ENCODE measurements around the gene RRP1. TPM values are rescaled to one million over a fixed set of nuclear protein-coding genes. Genes with fewer than 3 reads are reported as not detected.

RRP1 gene, protein sequence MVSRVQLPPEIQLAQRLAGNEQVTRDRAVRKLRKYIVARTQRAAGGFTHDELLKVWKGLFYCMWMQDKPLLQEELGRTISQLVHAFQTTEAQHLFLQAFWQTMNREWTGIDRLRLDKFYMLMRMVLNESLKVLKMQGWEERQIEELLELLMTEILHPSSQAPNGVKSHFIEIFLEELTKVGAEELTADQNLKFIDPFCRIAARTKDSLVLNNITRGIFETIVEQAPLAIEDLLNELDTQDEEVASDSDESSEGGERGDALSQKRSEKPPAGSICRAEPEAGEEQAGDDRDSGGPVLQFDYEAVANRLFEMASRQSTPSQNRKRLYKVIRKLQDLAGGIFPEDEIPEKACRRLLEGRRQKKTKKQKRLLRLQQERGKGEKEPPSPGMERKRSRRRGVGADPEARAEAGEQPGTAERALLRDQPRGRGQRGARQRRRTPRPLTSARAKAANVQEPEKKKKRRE
- total RNA-seq: 20.8 and 24.3 TPM in 2 replicates

DNA sequence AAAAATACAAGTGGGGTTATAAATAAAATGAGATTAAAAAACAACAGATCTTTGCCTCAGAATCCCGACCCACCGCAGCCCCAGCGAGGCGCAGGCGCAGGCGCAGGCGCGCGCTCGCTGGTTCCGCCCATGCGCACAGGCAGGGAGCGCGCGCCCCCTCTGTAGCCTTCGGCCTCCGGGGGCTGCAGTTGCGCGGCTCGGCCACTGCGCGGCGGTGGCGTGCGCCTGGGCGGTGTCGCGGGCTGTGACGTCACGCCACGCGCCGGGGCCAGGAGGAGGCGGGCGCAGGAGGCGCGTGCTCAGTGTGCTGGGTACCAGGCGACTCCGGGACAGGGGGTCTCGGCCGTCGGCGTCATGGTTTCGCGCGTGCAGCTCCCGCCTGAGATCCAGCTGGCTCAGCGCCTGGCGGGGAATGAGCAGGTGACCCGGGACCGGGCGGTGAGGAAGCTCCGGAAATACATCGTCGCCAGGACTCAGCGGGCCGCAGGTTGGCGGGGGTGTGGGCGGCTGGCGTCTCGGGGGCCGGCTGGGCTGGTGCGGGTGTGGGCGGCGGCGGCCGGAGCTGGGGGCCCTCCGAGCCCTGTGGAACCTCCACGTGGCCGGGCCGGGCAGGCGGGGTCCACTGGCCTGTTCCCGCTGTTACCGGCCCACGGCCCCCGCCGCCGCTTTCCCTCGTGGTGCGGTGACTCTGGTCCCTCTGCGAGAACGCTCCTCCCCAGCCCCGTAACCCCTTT lies at the start of gene RRP1:
TSS of gene RRP1 (plus strand) at position 302 of the 734 bp plus-strand sequence. CDS start at position 355, 53 bp downstream.

DNA sequence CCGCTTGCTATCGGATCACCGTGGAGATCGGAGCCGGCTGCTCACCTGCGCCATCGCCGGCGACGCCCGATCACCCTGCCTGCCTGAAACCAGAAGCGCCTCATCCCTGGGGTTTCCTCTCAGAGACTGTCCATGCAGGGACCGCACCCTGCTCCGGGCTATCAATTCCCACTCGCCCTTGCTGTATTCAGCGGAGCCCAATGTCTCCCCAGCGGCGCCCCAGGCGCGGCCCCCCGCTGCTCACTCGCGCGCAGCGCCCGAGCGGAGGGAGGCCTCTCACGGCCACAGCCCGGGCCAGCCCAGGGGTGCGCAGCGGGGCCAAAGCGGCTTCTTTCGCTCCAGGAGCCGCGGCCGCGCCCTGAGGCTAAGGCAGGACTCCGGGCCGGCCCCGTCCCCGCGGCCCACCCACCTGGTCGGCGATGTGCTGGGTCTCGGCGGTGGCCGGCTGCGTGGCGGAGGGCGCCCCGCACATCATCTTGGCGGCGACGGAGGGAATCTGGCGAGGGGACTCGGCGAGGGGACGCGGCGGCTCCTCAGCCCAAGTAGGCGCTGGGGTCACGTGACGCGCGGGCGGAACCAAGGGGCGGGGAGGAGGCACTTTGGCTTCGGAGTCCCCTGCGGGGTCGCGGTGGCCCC lies 13.5 kb upstream of the RRP1 start, which contains the start of gene CSTB:
TSS of gene CSTB (minus strand) at position 514 of the 636 bp plus-strand sequence. CDS start at position 475, 39 bp downstream.

Other genes starting within 250 kb of the RRP1 start
- 2.7 and 4.3 TPM in 2 replicates for gene HSF2BP, start 130.1 kb upstream of the RRP1 start, total RNA-seq
- gene RRP1B, start 130.0 kb upstream of the RRP1 start, total RNA-seq: 20.9 and 23.9 TPM in 2 replicates
- gene PDXK, start 70.4 kb upstream of the RRP1 start, total RNA-seq: 154 and 187 TPM in 2 replicates
- 10.1 and 13.5 TPM in 2 replicates for gene CSTB, start 13.3 kb upstream of the RRP1 start, total RNA-seq
- gene AGPAT3, start 75.6 kb downstream of the RRP1 start, total RNA-seq: 49.8 and 57.7 TPM in 2 replicates
- gene TRAPPC10, start 222.7 kb downstream of the RRP1 start, total RNA-seq: 12.1 and 14.4 TPM in 2 replicates

Measured in myometrial cell (primary cell).